K562 (cell line): ENCODE measurements around the gene KCTD7. TPM values are rescaled to one million over a fixed set of nuclear protein-coding genes. Genes with fewer than 3 reads are reported as not detected.

Source experiments
- BACH1 ChIP-seq: fragments of 200-800 bp; sonication (Bioruptor generic); IDR thresholded peaks from 2 replicates; pipeline ENCODE4 v1.6.1; 2016; ENCODE audit warnings: missing genetic modification characterization, missing compliant biosample characterization
- CBFA2T2 ChIP-seq: fragments of 450-650 bp; conservative IDR thresholded peaks from 2 replicates; pipeline ENCODE4 v1.6.1; 2017; ENCODE audit warnings: mild to moderate bottlenecking
- CC2D1A ChIP-seq: fragments of 450-650 bp; IDR thresholded peaks from 2 replicates; pipeline ENCODE4 v1.6.1; 2017; ENCODE audit warnings: mild to moderate bottlenecking
- DACH1 ChIP-seq: fragments of 450-650 bp; IDR thresholded peaks from 2 replicates; pipeline ENCODE4 v1.6.1; 2018; ENCODE audit not compliant: partially characterized antibody
- DPF2 ChIP-seq: fragments of 450-650 bp; IDR thresholded peaks from 2 replicates; pipeline ENCODE4 v1.6.1; 2016
- EWSR1 ChIP-seq: fragments of 450-650 bp; IDR thresholded peaks from 2 replicates; pipeline ENCODE4 v1.6.1; 2018; ENCODE audit warnings: borderline replicate concordance, mild to moderate bottlenecking, low read depth, moderate library complexity; ENCODE audit not compliant: partially characterized antibody
- GABPA ChIP-seq: fragments of 200-800 bp; sonication (Bioruptor generic); conservative IDR thresholded peaks from 2 replicates; pipeline ENCODE4 v1.6.1; 2016; ENCODE audit warnings: low read depth, missing genetic modification characterization, missing compliant biosample characterization
- HDAC6 ChIP-seq: IDR thresholded peaks from 2 replicates; pipeline ENCODE4 v1.6.1; 2012; ENCODE audit warnings: low read depth, mild to moderate bottlenecking, control low read depth, inconsistent platforms, low read length, moderate library complexity
- KLF10 ChIP-seq: fragments of 250-450 bp; sonication (Bioruptor Pico); IDR thresholded peaks from 2 replicates; pipeline ENCODE4 v1.6.1; 2021; ENCODE audit warnings: matching md5 sums
- NEUROD1 ChIP-seq: fragments of 150-350 bp; IDR thresholded peaks from 2 replicates; pipeline ENCODE4 v1.6.1; 2014; ENCODE audit warnings: borderline replicate concordance, low read length, low read depth; ENCODE audit not compliant: partially characterized antibody
- SIN3B ChIP-seq: fragments of 450-650 bp; IDR thresholded peaks from 2 replicates; pipeline ENCODE4 v1.6.1; 2017; ENCODE audit warnings: low read depth, mild to moderate bottlenecking, moderate library complexity
- SPI1 ChIP-seq: IDR thresholded peaks from 2 replicates; pipeline ENCODE4 v1.6.1; 2011; ENCODE audit warnings: low read depth, low read length, control low read depth, borderline replicate concordance
- THRAP3 ChIP-seq: fragments of 450-650 bp; IDR thresholded peaks from 2 replicates; pipeline ENCODE4 v1.6.1; 2016; ENCODE audit warnings: mild to moderate bottlenecking, inconsistent platforms, borderline replicate concordance
- ZNF140 ChIP-seq: fragments of 250-450 bp; sonication (Bioruptor Pico); IDR thresholded peaks from 2 replicates; pipeline ENCODE4 v1.8.0; 2021; ENCODE audit warnings: moderate library complexity, mild to moderate bottlenecking, inconsistent platforms
- ZNF24 ChIP-seq: fragments of 450-650 bp; IDR thresholded peaks from 2 replicates; pipeline ENCODE4 v1.6.1; 2016
- polyA plus RNA-seq, 8 experiments: library from polyadenylated mRNA; depleted of rRNA in 4 of 8; stranded (reverse) in 5 of 8; unstranded in 3 of 8; fragments of >200 nt; fragmentation: Nextera tagmentation in 2 of 8; fragmentation: Illumina TruSeq in 1 of 8; extraction: Ambion mirVana in 2 of 8; extraction: Trizol in 1 of 8; gene quantifications; 2 replicates each; pipeline versions ENCODE4 v1.2.1 to v1.2.3, GENCODE V29; 2011 to 2014; ENCODE audit warnings: inconsistent platforms in 1 of 8, missing spikeins in 1 of 8
- total RNA-seq, 7 experiments: library from RNA; depleted of rRNA in 6 of 7; stranded (reverse); fragments of >200 nt in 6 of 7; fragmentation: Illumina TruSeq in 2 of 7; extraction: Trizol in 2 of 7; gene quantifications; 2 replicates each; pipeline versions ENCODE4 v1.2.1 to v1.2.3, GENCODE V29; 2011 to 2021; ENCODE audit warnings: low replicate concordance in 1 of 7
- TF ChIP-seq, protein P1 (sequence below): IDR thresholded peaks from 3 replicates; pipeline ENCODE4 v1.6.1; 2011; ENCODE audit warnings: borderline replicate concordance, mild to moderate bottlenecking; ENCODE audit not compliant: insufficient read length, insufficient read depth
- TF ChIP-seq, protein P2 (sequence below): sonication (generic); formaldehyde crosslinking; IDR thresholded peaks from 2 replicates; pipeline ENCODE4 v1.8.0; 2023; ENCODE audit warnings: mild to moderate bottlenecking, missing genetic modification reagents
- TF ChIP-seq, protein P3 (sequence below): sonication (generic); formaldehyde crosslinking; IDR thresholded peaks from 2 replicates; pipeline ENCODE4 v1.8.1; 2023; ENCODE audit warnings: mild to moderate bottlenecking, missing genetic modification reagents

KCTD7 gene
- total and polyA plus RNA-seq, 9 of the 15 experiments (the other 6 are each of a cell fraction or from before 2014, with no cell fraction given), result 1.5 to 26.0 (median 9.0) TPM

DNA sequence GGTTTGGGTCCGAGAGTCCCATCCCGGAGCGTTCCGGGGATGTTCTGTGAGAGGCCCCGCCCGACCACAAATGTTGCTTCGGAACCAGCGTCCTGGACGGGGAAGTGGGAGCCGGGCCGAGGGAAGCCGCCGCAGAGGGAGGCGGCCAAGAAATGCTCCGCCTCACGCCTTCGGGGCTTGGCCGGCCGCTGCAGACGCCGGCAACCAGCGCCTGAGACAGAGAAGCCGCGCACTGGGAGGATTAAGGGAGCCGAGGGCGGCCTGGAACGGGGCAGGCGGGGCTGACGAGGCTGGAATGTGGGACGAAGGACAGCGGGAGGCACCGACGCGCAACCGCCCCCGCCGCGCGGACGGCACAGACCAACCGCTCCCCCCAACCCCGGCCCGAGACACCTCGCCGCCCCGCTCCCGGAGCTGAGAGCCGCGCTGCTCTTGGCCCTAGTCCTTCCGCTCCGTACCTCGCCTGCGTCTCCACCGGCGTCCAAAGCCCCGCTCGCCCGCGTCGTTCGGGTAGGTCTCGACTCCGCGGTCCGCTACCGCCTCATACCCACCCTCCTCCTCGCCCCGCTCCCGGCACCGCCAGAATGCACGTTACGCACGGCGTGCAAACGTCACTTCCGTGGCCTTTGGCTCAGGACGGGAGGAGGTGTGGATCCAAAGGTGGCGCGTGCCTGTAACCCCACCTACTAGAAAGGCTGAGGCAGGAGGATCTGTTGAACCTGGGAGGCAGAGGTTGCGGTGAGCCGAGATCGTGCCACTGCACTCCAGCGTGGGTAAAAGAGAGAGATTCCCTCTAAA is 36.7 kb upstream of the KCTD7 start (continued):
- TF ChIP-seq SIN3B, result 0 out of 2 replicates have a peak, but pooled peaks have one; percentile 46
- no peak for TF ChIP-seq ZNF24
- no peak for TF ChIP-seq KLF10
- TF ChIP-seq, protein P1, sequence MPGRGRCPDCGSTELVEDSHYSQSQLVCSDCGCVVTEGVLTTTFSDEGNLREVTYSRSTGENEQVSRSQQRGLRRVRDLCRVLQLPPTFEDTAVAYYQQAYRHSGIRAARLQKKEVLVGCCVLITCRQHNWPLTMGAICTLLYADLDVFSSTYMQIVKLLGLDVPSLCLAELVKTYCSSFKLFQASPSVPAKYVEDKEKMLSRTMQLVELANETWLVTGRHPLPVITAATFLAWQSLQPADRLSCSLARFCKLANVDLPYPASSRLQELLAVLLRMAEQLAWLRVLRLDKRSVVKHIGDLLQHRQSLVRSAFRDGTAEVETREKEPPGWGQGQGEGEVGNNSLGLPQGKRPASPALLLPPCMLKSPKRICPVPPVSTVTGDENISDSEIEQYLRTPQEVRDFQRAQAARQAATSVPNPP, result no peak
- peak; percentile 59; the same call in 1 of the 2 replicates for TF ChIP-seq CC2D1A
- TF ChIP-seq, protein P2, sequence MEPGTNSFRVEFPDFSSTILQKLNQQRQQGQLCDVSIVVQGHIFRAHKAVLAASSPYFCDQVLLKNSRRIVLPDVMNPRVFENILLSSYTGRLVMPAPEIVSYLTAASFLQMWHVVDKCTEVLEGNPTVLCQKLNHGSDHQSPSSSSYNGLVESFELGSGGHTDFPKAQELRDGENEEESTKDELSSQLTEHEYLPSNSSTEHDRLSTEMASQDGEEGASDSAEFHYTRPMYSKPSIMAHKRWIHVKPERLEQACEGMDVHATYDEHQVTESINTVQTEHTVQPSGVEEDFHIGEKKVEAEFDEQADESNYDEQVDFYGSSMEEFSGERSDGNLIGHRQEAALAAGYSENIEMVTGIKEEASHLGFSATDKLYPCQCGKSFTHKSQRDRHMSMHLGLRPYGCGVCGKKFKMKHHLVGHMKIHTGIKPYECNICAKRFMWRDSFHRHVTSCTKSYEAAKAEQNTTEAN, result 0 out of 2 replicates have a peak, but pooled peaks have one; percentile 6
- no peak for TF ChIP-seq EWSR1
- TF ChIP-seq HDAC6, result no peak
- no peak for TF ChIP-seq BACH1
- TF ChIP-seq NEUROD1, result peak; percentile 48
- no peak for TF ChIP-seq CBFA2T2
- peak; percentile 87; the same call in 1 of the 2 replicates for TF ChIP-seq DPF2
- peak; percentile 94 for TF ChIP-seq GABPA (tag)
- no peak for TF ChIP-seq THRAP3
- TF ChIP-seq, protein P3, sequence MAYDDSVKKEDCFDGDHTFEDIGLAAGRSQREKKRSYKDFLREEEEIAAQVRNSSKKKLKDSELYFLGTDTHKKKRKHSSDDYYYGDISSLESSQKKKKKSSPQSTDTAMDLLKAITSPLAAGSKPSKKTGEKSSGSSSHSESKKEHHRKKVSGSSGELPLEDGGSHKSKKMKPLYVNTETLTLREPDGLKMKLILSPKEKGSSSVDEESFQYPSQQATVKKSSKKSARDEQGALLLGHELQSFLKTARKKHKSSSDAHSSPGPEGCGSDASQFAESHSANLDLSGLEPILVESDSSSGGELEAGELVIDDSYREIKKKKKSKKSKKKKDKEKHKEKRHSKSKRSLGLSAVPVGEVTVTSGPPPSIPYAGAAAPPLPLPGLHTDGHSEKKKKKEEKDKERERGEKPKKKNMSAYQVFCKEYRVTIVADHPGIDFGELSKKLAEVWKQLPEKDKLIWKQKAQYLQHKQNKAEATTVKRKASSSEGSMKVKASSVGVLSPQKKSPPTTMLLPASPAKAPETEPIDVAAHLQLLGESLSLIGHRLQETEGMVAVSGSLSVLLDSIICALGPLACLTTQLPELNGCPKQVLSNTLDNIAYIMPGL (CRISPR knock-in tag), result peak; percentile 97
- peak; percentile 55 for TF ChIP-seq SPI1
- TF ChIP-seq DACH1, result no peak
- TF ChIP-seq ZNF140 (CRISPR knock-in tag), result no peak
